WTC11 (cell line): ENCODE measurements around the gene TCTN1. TPM values are rescaled to one million over a fixed set of nuclear protein-coding genes. Genes with fewer than 3 reads are reported as not detected.

ENCODE experiments used
- ATAC-seq: fragments of 200-7000 bp; cut with Tn5 transposase; 2 replicates; pipeline ENCODE4 v1.10.0; 2021; ENCODE audit warnings: mild to moderate bottlenecking, moderate library complexity
- CTCF ChIA-PET: fragments of 300-600 bp; sonication (Branson Sonifier 250); formaldehyde crosslinking; loops from one replicate; lab custom pipeline; 2021; ENCODE audit warnings: antibody characterized with exemption; lab: Charles Lee
- POLR2A ChIA-PET: fragments of 350-600 bp; sonication (Branson Sonifier 250); formaldehyde crosslinking; loops from one replicate; lab custom pipeline; 2021; ENCODE audit warnings: antibody characterized with exemption; lab: Charles Lee
- DNase-seq: peaks from one replicate; pipeline ENCODE4 v3.0.0; 2021; ENCODE audit warnings: low spot score
- H3K27ac Mint-ChIP-seq: 2 replicates; pipeline ENCODE4 v1.8.0; 2021; ENCODE audit warnings: mixed read lengths
- H3K27me3 Mint-ChIP-seq: 2 replicates; pipeline ENCODE4 v1.8.0; 2021; ENCODE audit warnings: low read depth, mild to moderate bottlenecking, moderate library complexity, mixed read lengths
- H3K36me3 Mint-ChIP-seq: 2 replicates; pipeline ENCODE4 v1.8.0; 2021; ENCODE audit warnings: mixed read lengths
- H3K4me1 Mint-ChIP-seq: 2 replicates; pipeline ENCODE4 v1.8.0; 2022; ENCODE audit warnings: mixed read lengths
- H3K4me3 Mint-ChIP-seq: 2 replicates; pipeline ENCODE4 v1.8.0; 2021; ENCODE audit warnings: mild to moderate bottlenecking, moderate library complexity, mixed read lengths
- H3K9me3 Mint-ChIP-seq: 2 replicates; pipeline ENCODE4 v1.8.0; 2021; ENCODE audit warnings: mixed read lengths
- ATF1 ChIP-seq: sonication (generic); formaldehyde crosslinking; IDR thresholded peaks from 2 replicates; pipeline ENCODE4 v1.8.1; 2023; ENCODE audit warnings: mild to moderate bottlenecking, moderate library complexity, missing genetic modification reagents
- CREB1 ChIP-seq: sonication (generic); formaldehyde crosslinking; IDR thresholded peaks from 2 replicates; pipeline ENCODE4 v1.8.0; 2023; ENCODE audit warnings: mild to moderate bottlenecking, missing genetic modification reagents
- ETV6 ChIP-seq: sonication (generic); formaldehyde crosslinking; IDR thresholded peaks from 2 replicates; pipeline ENCODE4 v1.8.1; 2022; ENCODE audit warnings: mild to moderate bottlenecking, missing genetic modification reagents
- FOXJ3 ChIP-seq: sonication (generic); formaldehyde crosslinking; IDR thresholded peaks from 2 replicates; pipeline ENCODE4 v1.9.0; 2021; ENCODE audit warnings: missing genetic modification reagents, mild to moderate bottlenecking, borderline replicate concordance
- GABPB1 ChIP-seq: sonication (generic); formaldehyde crosslinking; IDR thresholded peaks from 2 replicates; pipeline ENCODE4 v1.8.1; 2023; ENCODE audit warnings: mild to moderate bottlenecking, missing genetic modification reagents
- MYBL2 ChIP-seq: sonication (generic); formaldehyde crosslinking; IDR thresholded peaks from 2 replicates; pipeline ENCODE4 v1.8.1; 2023; ENCODE audit warnings: mild to moderate bottlenecking, moderate library complexity, missing genetic modification reagents
- NFATC4 ChIP-seq: fragments of 250-450 bp; sonication (Bioruptor Pico); IDR thresholded peaks from 2 replicates; pipeline ENCODE4 v1.9.0; 2021; ENCODE audit warnings: mild to moderate bottlenecking
- NR1H2 ChIP-seq: sonication (generic); formaldehyde crosslinking; IDR thresholded peaks from 2 replicates; pipeline ENCODE4 v1.9.0; 2021; ENCODE audit warnings: mild to moderate bottlenecking, moderate library complexity, missing genetic modification reagents
- NR3C1 ChIP-seq: sonication (generic); formaldehyde crosslinking; conservative IDR thresholded peaks from 2 replicates; pipeline ENCODE4 v1.8.1; 2023; ENCODE audit warnings: low read depth, mild to moderate bottlenecking, missing genetic modification reagents
- RELA ChIP-seq: sonication (generic); formaldehyde crosslinking; IDR thresholded peaks from 2 replicates; pipeline ENCODE4 v1.8.1; 2022; ENCODE audit warnings: missing genetic modification reagents, mild to moderate bottlenecking, borderline replicate concordance
- TEAD1 ChIP-seq: sonication (generic); formaldehyde crosslinking; IDR thresholded peaks from 2 replicates; pipeline ENCODE4 v1.8.0; 2022; ENCODE audit warnings: mild to moderate bottlenecking, missing genetic modification reagents
- ZNF317 ChIP-seq: sonication (generic); formaldehyde crosslinking; IDR thresholded peaks from 2 replicates; pipeline ENCODE4 v1.8.1; 2023; ENCODE audit warnings: low read depth, mild to moderate bottlenecking, moderate library complexity, missing genetic modification reagents, borderline replicate concordance
- ZNF416 ChIP-seq: fragments of 250-450 bp; sonication (Bioruptor Pico); IDR thresholded peaks from 2 replicates; pipeline ENCODE4 v1.9.0; 2021; ENCODE audit warnings: mild to moderate bottlenecking, inconsistent platforms
- ZNF423 ChIP-seq: fragments of 250-450 bp; sonication (Bioruptor Pico); IDR thresholded peaks from 2 replicates; pipeline ENCODE4 v2.1.2; 2022; ENCODE audit warnings: mild to moderate bottlenecking, moderate library complexity
- ZNF671 ChIP-seq: fragments of 250-450 bp; sonication (Bioruptor Pico); IDR thresholded peaks from 2 replicates; pipeline ENCODE4 v1.8.0; 2021; ENCODE audit warnings: mild to moderate bottlenecking
- total RNA-seq: library from RNA; stranded (reverse); gene quantifications from 3 replicates; pipeline ENCODE4 v1.2.3, GENCODE V29; 2021
- TF ChIP-seq, protein P1 (sequence below): sonication (generic); formaldehyde crosslinking; conservative IDR thresholded peaks from 2 replicates; pipeline ENCODE4 v1.8.1; 2022; ENCODE audit warnings: mild to moderate bottlenecking, missing genetic modification reagents
- TF ChIP-seq, protein P2 (sequence below): sonication (generic); formaldehyde crosslinking; IDR thresholded peaks from 2 replicates; pipeline ENCODE4 v1.8.1; 2023; ENCODE audit warnings: mild to moderate bottlenecking, missing genetic modification reagents, moderate library complexity
- TF ChIP-seq, protein P3 (sequence below): fragments of 250-450 bp; sonication (Bioruptor Pico); IDR thresholded peaks from 2 replicates; pipeline ENCODE4 v1.9.0; 2021; ENCODE audit warnings: mild to moderate bottlenecking

TCTN1 gene
- total RNA-seq, 1 experiment from 2014 or later, result 10.3 TPM

DNA sequence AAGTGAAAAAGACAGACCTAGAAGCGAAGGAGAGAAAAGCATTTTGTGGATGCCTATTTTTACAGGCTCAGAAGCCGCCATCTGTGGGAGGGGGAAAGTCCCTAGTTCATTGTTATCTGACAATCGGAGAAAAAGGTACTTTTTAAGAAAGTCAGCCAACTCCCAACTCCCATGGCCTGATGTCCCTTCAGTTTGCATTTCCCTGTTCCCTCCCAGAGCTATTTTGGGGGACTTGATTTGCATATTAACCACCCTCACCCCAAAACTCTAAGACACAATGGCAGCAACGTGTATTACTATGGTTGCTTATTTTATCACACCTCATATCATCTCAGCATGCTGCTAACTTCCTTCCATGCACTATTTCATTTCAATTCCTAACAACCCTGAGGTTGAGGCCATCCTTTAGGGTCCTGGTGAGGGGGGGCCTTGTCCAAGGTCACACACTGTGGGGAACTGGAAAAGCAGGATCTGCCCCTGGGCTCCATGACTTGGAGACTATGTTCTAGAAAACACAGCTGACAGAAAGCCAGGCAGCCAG, 56.3 kb downstream of the TCTN1 start (continued):
- TF ChIP-seq NR3C1 (no peak), ZNF671 (no peak), MYBL2 (CRISPR knock-in tag) (no peak)
- TF ChIP-seq, all 79 proteins: peak for 0

DNA sequence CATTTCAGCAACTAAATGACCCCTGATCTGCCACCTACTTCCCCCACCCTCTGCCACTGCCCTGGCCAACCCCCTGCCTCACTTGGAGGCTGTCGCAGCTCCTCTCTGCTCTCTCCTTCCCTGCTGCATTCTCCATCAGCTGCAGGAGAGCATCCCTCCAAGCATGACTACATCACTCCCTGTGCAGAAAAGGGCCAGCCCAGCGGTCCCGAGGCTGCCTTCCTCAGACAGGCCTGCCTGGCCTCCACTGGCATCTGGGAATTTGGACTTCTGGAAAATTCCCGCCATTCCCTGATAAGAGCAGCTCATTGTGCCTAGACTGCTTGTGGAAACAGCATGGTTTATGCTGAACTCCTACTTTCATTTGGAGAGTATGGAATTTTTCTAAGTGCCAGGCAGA, 62.2 kb downstream of the TCTN1 start:
- Mint-ChIP-seq H3K27me3 (no peaks in the 10 kb centered on the region), H3K4me3 (no peak overlapping the region), H3K36me3 (peaks cover 3% of the 10 kb centered on the region), H3K9me3 (peaks cover 5% of the 10 kb centered on the region), H3K4me1 (peaks cover 3% of the 10 kb centered on the region), H3K27ac (no peak overlapping the region)
- CTCF ChIA-PET, result interaction anchor here (0.9 kb wide), 1 partner anchor 10 kb away, joined by 3 read pairs; no protein-coding TSS in a partner anchor
- ATAC-seq, result no peak
- POLR2A ChIA-PET, result no interaction called here
- DNase-seq, result no peak
- TF ChIP-seq, protein P1, sequence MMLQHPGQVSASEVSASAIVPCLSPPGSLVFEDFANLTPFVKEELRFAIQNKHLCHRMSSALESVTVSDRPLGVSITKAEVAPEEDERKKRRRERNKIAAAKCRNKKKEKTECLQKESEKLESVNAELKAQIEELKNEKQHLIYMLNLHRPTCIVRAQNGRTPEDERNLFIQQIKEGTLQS, result no peak
- no peak for TF ChIP-seq ZNF317
- no peak for TF ChIP-seq CREB1 (CRISPR knock-in tag)
- no peak for TF ChIP-seq NR1H2 (CRISPR knock-in tag)
- TF ChIP-seq TEAD1 (CRISPR knock-in tag), result no peak
- TF ChIP-seq ATF1 (CRISPR knock-in tag), result no peak
- no peak for TF ChIP-seq ZNF671
- TF ChIP-seq, protein P2, sequence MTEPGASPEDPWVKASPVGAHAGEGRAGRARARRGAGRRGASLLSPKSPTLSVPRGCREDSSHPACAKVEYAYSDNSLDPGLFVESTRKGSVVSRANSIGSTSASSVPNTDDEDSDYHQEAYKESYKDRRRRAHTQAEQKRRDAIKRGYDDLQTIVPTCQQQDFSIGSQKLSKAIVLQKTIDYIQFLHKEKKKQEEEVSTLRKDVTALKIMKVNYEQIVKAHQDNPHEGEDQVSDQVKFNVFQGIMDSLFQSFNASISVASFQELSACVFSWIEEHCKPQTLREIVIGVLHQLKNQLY, result no peak
- TF ChIP-seq, all 79 proteins: peak for 0

DNA sequence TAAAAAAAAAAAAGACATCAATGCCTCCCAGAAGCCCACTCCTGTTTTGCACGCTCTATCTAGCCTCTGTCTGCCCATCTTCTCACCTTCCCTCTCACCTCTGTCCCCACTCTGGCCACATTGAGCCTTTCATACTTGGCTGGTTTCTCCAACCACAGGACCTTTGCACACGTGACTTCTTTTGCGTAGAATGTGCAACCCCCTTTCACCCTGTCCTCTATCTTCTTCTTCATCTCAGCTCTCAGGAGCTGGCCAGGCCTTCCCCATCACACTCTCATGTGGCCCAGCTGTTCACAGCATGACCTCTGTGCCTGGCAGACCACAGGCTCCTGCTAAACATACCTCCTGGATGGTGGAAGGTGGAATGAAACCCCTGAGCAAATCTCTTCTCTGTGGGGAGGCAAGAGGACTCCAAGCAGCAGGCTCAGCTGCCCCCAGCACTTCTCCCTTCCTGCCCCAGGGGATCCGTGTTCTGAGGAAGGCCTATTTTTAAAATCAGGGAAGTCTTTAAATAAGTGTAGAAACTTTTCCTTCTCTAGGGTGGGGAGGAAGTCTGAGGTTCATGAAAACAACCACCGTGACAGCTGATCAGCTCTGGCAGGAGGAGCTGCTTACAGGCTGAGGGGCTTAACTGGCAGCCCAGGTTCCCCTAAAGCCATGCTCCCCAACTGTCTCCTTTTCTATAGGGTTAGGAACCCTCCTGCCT, 63.4 kb downstream of the TCTN1 start:
- H3K4me3 Mint-ChIP-seq, result no peak overlapping the region
- H3K4me1 Mint-ChIP-seq, result peaks cover 3% of the 10 kb centered on the region
- CTCF ChIA-PET, result no interaction called here
- TF ChIP-seq ZNF423 (CRISPR knock-in tag) (peak; percentile 35), GABPB1 (no peak)
- TF ChIP-seq, all 79 proteins: peak for 1
- H3K36me3 Mint-ChIP-seq, result peaks cover 3% of the 10 kb centered on the region
- H3K9me3 Mint-ChIP-seq, result peaks cover 5% of the 10 kb centered on the region
- ATAC-seq, result no peak
- no peaks in the 10 kb centered on the region for H3K27me3 Mint-ChIP-seq
- no peak for DNase-seq
- POLR2A ChIA-PET, result no interaction called here
- H3K27ac Mint-ChIP-seq, result no peak overlapping the region

DNA sequence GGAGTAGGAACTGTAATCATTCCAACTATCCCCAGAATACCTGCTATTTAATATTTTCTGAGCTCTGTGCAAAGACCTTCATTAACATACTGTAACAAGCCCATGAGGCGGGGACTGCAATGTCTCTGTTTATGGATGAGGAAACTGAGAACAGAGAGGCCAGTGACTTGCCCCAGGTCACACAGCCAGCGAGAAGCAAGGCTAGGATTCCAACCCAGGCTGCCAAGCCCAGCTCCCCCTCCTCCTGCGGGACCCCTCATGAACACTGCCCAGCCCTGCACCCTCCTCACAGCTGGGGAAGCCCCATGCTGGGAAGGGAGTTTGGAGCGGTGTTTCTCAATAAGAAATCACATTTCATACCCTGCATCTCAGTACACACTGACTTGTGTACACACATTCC, 64.1 kb downstream of the TCTN1 start:
- Mint-ChIP-seq H3K36me3 (peaks cover 3% of the 10 kb centered on the region), H3K27me3 (no peaks in the 10 kb centered on the region), H3K4me1 (peaks cover 3% of the 10 kb centered on the region), H3K27ac (no peak overlapping the region), H3K9me3 (peaks cover 5% of the 10 kb centered on the region), H3K4me3 (no peak overlapping the region)
- CTCF ChIA-PET, result no interaction called here
- ATAC-seq, result no peak
- POLR2A ChIA-PET, result no interaction called here
- TF ChIP-seq FOXJ3 (CRISPR knock-in tag), result no peak
- TF ChIP-seq MYBL2 (CRISPR knock-in tag), result no peak
- TF ChIP-seq, protein P3, sequence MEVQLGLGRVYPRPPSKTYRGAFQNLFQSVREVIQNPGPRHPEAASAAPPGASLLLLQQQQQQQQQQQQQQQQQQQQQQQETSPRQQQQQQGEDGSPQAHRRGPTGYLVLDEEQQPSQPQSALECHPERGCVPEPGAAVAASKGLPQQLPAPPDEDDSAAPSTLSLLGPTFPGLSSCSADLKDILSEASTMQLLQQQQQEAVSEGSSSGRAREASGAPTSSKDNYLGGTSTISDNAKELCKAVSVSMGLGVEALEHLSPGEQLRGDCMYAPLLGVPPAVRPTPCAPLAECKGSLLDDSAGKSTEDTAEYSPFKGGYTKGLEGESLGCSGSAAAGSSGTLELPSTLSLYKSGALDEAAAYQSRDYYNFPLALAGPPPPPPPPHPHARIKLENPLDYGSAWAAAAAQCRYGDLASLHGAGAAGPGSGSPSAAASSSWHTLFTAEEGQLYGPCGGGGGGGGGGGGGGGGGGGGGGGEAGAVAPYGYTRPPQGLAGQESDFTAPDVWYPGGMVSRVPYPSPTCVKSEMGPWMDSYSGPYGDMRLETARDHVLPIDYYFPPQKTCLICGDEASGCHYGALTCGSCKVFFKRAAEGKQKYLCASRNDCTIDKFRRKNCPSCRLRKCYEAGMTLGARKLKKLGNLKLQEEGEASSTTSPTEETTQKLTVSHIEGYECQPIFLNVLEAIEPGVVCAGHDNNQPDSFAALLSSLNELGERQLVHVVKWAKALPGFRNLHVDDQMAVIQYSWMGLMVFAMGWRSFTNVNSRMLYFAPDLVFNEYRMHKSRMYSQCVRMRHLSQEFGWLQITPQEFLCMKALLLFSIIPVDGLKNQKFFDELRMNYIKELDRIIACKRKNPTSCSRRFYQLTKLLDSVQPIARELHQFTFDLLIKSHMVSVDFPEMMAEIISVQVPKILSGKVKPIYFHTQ (CRISPR knock-in tag), result no peak
- no peak for TF ChIP-seq RELA (CRISPR knock-in tag)
- no peak for TF ChIP-seq ZNF416 (CRISPR knock-in tag)
- no peak for TF ChIP-seq ETV6
- TF ChIP-seq NFATC4, result no peak
- DNase-seq, result no peak
